ENCODE data around the gene GALNT4. TPM values are rescaled to one million over a fixed set of nuclear protein-coding genes. Genes with fewer than 3 reads are reported as not detected.

GALNT4 gene
- total and polyA plus RNA-seq, 9 of the 15 experiments (the other 6 are each of a cell fraction or from before 2014, with no cell fraction given): 1.2 to 4.6 (median 3.4) TPM

- H3K9me3 ChIP-seq (replicated peaks; ENCODE audit: control insufficient read depth, insufficient read depth, low read depth, low read length): no peaks in the 10 kb centered on the region
- H3K9ac ChIP-seq (ENCODE audit: insufficient read depth in 1 of 2, low read depth in 2 of 2, low read length in 2 of 2): no peak overlapping the region
- no peak overlapping the region for H2AFZ ChIP-seq (ENCODE audit: low read depth, low read length)
- peaks cover 11 to 45% of the 10 kb centered on the region in 2 experiments for H3K4me1 ChIP-seq (replicated peaks in 1 of 2; ENCODE audit: control insufficient read depth in 2 of 2, insufficient read depth in 2 of 2, low read length in 2 of 2)
- no peak for TF ChIP-seq ZNF212 (CRISPR knock-in tag; IDR thresholded peaks at IDR 0.05)
- TF ChIP-seq ZNF280B (CRISPR knock-in tag; IDR thresholded peaks at IDR 0.05): no peak
- TF ChIP-seq E2F8 (IDR thresholded peaks at IDR 0.05; ENCODE audit: low read depth, partially characterized antibody): no peak
- no peak for TF ChIP-seq EGR1 (conservative IDR thresholded peaks at IDR 0.05)
- TF ChIP-seq C11orf30 (IDR thresholded peaks at IDR 0.05; ENCODE audit: low read depth): peak; percentile 27; the same call in 1 of the 2 replicates
- no peak for TF ChIP-seq RBBP5 (IDR thresholded peaks at IDR 0.05; ENCODE audit: borderline replicate concordance, insufficient read depth, low read length, poor library complexity, severe bottlenecking)
- no peak for TF ChIP-seq KLF16 (IDR thresholded peaks at IDR 0.05)
- 0 out of 2 replicates have a peak, but pooled peaks have one; percentile 8 for TF ChIP-seq MAFG (tag; conservative IDR thresholded peaks at IDR 0.05)
- no peaks in the 10 kb centered on the region for H3K36me3 ChIP-seq (ENCODE audit: control insufficient read depth, insufficient read depth, low read length)
- POLR2A ChIA-PET: interaction anchor here (0.6 to 1.1 kb wide), 5 partner anchors 24 to 890 kb away, joined by 3 read pairs; no protein-coding TSS in a partner anchor
- FAIRE-seq (no peak), DNase-seq (ENCODE audit: extremely low read depth in 1 of 4, low spot score in 3 of 4) (no peak), ATAC-seq (no peak)
- H4K20me1 ChIP-seq (replicated peaks; ENCODE audit: control insufficient read depth, insufficient read depth, low read length): no peaks in the 10 kb centered on the region
- H3K9me1 ChIP-seq (ENCODE audit: control insufficient read depth, insufficient read depth, low read length): no peaks in the 10 kb centered on the region
- no peak overlapping the region for H3K4me3 ChIP-seq
- CTCF ChIA-PET (ENCODE audit: low intra/inter-chr PET ratio): no interaction called here
- 50% methylated on average over 4 of the region's 4 CpGs for WGBS (ENCODE audit: insufficient coverage, low coverage, missing lambda C conversion rate)
- no TSS peak for BruUV-seq (replicated peaks)
- no peak overlapping the region for H3K4me2 ChIP-seq (ENCODE audit: insufficient read depth, low read length)
- in situ Hi-C loops (cut with MboI): loop anchor here (25.0 kb wide), 1 partner anchor 1298 kb away; no protein-coding TSS in a partner anchor
- no peak overlapping the region for H3K27ac ChIP-seq (ENCODE audit: extremely low read depth, low read depth, low read length)
- no peaks in the 10 kb centered on the region for H3K27me3 ChIP-seq (ENCODE audit: control insufficient read depth in 2 of 2, insufficient read depth in 2 of 2, low read length in 2 of 2)
- intact Hi-C loops (cut with micrococcal nuclease): no loop called here
- no peaks in the 10 kb centered on the region for H3K79me2 ChIP-seq (ENCODE audit: control insufficient read depth, insufficient read depth, low read length)
Observed at GRCh38 chr12:89538897-89539296, 14.3 kb upstream of the GALNT4 start.
